Lower lobe of right lung (tissue), 2 donors: ENCODE results near the gene CYSLTR1. TPM values are rescaled to one million over a fixed set of nuclear protein-coding genes. Genes with fewer than 3 reads are reported as not detected.

Experiments used
- ATAC-seq, 2 donors: fragments of 200-7000 bp; cut with Tn5 transposase; one replicate each; pipeline ENCODE4 v1.9.1; 2020 to 2022; ENCODE audit warnings: mild to moderate bottlenecking in 2 of 2, moderate library complexity in 2 of 2
- DNase-seq: peaks from one replicate; pipeline ENCODE4 v3.0.0-alpha.2; 2020
- H3K27ac ChIP-seq: fragments of 200-600 bp; one replicate; pipeline ENCODE4 v1.8.0; 2022
- H3K27me3 ChIP-seq: fragments of 200-600 bp; one replicate; pipeline ENCODE4 v1.8.0; 2022; ENCODE audit warnings: low read depth
- H3K36me3 ChIP-seq: fragments of 200-600 bp; one replicate; pipeline ENCODE4 v1.8.0; 2022; ENCODE audit warnings: mild to moderate bottlenecking
- H3K4me1 ChIP-seq: fragments of 200-600 bp; one replicate; pipeline ENCODE4 v1.8.0; 2022
- H3K4me3 ChIP-seq: fragments of 200-600 bp; one replicate; pipeline ENCODE4 v1.8.0; 2022; ENCODE audit warnings: mild to moderate bottlenecking
- H3K9me3 ChIP-seq: fragments of 200-600 bp; one replicate; pipeline ENCODE4 v1.8.0; 2022
- CTCF ChIP-seq: fragments of 200-600 bp; IDR thresholded peaks from one replicate; pipeline ENCODE4 v1.8.0; 2022; ENCODE audit warnings: antibody characterized with exemption, mild to moderate bottlenecking
- intact Hi-C: fragments of 100-400 bp; cut with DNase I; formaldehyde crosslinking; loops from one replicate; pipeline ENCODE4 v1.11.0; 2022
- total RNA-seq: library from RNA; stranded (reverse); fragmentation: NEBNext Ultra II Directional; extraction: Animal tissue kit (Norgen Biotek cat#: 25700); gene quantifications from one replicate; pipeline ENCODE4 v1.2.1, GENCODE V29; 2021
- donor health status: DM: no; HTN: yes; CAD: no; lungs with severe emphysema.

CYSLTR1 gene
- total RNA-seq, 1 donor from 2014 or later: 10.5 TPM

DNA sequence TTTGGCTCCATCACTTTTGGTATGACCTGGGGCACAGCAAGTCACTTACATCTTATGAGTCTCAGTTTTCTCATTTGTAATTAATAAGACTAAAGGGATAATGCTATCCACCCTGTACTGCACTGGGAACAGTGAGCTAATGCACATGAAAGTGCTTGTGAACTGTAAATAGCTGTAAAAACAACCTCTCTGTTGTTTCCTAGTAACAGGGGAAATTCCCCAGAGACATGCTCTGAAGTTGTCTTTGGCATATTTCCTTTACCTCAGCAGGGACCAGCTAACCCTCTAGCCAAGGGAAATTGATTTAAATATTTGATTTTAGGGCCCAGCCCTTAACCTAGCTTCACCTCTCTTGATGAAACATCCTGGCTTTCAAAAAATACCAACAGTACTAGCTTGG, 6.1 kb upstream of the CYSLTR1 start:
- Histone ChIP-seq H3K4me3 (no peak overlapping the region), H3K36me3 (no peaks in the 10 kb centered on the region), H3K4me1 (no peaks in the 10 kb centered on the region), H3K9me3 (no peaks in the 10 kb centered on the region), H3K27me3 (no peaks in the 10 kb centered on the region), H3K27ac (no peak overlapping the region)
- TF ChIP-seq CTCF: no peak
- DNase-seq: no peak
- ATAC-seq: peak in 1 of 2 donors; percentile 80
- intact Hi-C loops: no loop called here

GRCh38 chrX:78331708-78332107, 4.3 kb upstream of the CYSLTR1 start:
- no peak for TF ChIP-seq CTCF
- H3K27me3 ChIP-seq: no peaks in the 10 kb centered on the region
- H3K4me3 ChIP-seq: no peak overlapping the region
- no peak overlapping the region for H3K27ac ChIP-seq
- H3K4me1 ChIP-seq: no peaks in the 10 kb centered on the region
- intact Hi-C loops: no loop called here
- no peaks in the 10 kb centered on the region for H3K9me3 ChIP-seq
- ATAC-seq (no peak), DNase-seq (no peak)
- H3K36me3 ChIP-seq: no peaks in the 10 kb centered on the region

GRCh38 chrX:78330540-78330939, 3.1 kb upstream of the CYSLTR1 start:
- no peaks in the 10 kb centered on the region for H3K36me3 ChIP-seq
- H3K27ac ChIP-seq: no peak overlapping the region
- no peak overlapping the region for H3K4me3 ChIP-seq
- DNase-seq: no peak
- intact Hi-C loops: no loop called here
- ATAC-seq: no peak
- no peaks in the 10 kb centered on the region for H3K4me1 ChIP-seq
- H3K9me3 ChIP-seq: no peaks in the 10 kb centered on the region
- TF ChIP-seq CTCF: no peak
- H3K27me3 ChIP-seq: no peaks in the 10 kb centered on the region

DNA sequence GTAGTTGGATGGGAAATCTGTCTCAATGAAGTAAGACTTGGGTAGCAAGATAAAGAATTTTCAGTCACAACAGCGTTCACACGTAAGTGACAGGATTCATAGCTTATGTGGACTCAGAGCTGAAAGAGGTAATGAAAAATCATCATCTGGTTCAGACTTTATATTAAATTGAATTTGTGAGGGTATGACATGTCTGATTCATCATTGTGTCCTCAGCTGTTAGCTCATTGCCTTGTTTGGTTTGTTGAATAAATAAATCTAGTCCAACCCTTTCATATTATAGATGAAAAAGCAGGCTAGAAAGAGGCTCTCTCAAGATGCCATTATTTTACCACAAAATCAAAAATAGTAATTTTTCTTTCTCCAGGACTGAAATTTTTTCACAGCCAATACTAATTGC, 2.7 kb upstream of the CYSLTR1 start:
- intact Hi-C loops: no loop called here
- no peaks in the 10 kb centered on the region for H3K27me3 ChIP-seq
- ATAC-seq: no peak
- H3K9me3 ChIP-seq: no peaks in the 10 kb centered on the region
- H3K27ac ChIP-seq: no peak overlapping the region
- no peak for DNase-seq
- H3K36me3 ChIP-seq: no peaks in the 10 kb centered on the region
- no peak for TF ChIP-seq CTCF
- H3K4me3 ChIP-seq: no peak overlapping the region
- H3K4me1 ChIP-seq: no peaks in the 10 kb centered on the region

DNA sequence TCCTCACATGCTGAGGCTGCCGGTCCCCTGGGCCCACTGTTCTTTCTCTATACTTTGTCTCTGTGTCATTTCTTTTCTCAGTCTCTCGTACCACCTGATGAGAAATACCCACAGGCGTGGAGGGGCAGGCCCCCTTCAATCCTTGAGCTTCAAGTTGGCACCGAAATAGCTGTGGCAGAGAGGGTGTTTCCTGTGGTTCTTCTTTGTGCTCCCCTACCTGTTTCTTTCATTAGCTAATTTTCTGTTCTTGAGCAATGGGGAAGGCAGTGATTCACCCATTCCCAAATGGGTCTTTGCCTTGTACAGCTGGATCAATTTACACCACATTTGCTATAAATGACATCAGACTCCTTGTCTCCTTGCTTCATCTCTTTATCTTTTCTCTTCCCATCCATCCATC, 2.1 kb upstream of the CYSLTR1 start:
- Histone ChIP-seq H3K4me1 (no peaks in the 10 kb centered on the region), H3K36me3 (no peaks in the 10 kb centered on the region), H3K9me3 (no peaks in the 10 kb centered on the region), H3K4me3 (no peak overlapping the region), H3K27ac (no peak overlapping the region), H3K27me3 (no peaks in the 10 kb centered on the region)
- no peak for ATAC-seq
- intact Hi-C loops: no loop called here
- no peak for TF ChIP-seq CTCF
- DNase-seq: no peak

DNA sequence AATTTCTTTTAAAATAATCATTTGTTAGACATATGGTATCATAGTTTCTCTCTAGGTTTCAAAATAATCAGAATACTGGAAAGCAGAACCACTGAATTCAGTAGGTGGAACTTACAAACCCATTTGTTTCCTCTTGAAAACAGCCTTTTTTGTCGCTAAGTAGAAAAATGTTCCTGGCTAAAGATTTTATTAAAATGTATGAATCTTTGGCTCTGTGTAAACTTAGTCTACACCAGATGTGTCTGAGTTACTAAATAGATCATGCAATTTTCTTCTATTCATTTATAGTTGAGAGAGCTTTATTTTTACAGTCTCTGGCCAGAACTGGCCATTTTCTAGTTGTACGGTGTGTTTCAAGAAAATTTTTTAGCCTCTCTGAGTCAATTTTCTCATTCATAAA, 1.0 kb downstream of the CYSLTR1 start:
- DNase-seq (no peak), ATAC-seq (no peak)
- Histone ChIP-seq H3K9me3 (no peaks in the 10 kb centered on the region), H3K36me3 (no peaks in the 10 kb centered on the region), H3K27me3 (no peaks in the 10 kb centered on the region), H3K4me3 (peak overlapping the region; percentile 49), H3K27ac (peak overlapping the region; percentile 53), H3K4me1 (peaks cover 9% of the 10 kb centered on the region)
- intact Hi-C loops: no loop called here
- TF ChIP-seq CTCF: no peak
